ENCODE data around the gene SMIM9.

The SMIM9 gene

GRCh38 chrX:154785716-154786115 lies 48.7 kb downstream of the SMIM9 start:
- Histone ChIP-seq H2AFZ (ENCODE audit: insufficient read depth, low read length, poor library complexity) (no peak overlapping the region), H3K4me1 (ENCODE audit: control insufficient read depth in 1 of 2, insufficient read depth in 2 of 2, low read length in 2 of 2) (peaks cover 0 to 2% of the 10 kb centered on the region in 2 experiments), H3K9ac (ENCODE audit: low read length) (no peak overlapping the region), H2BK5ac (ENCODE audit: low read depth, low read length, poor library complexity) (no peak overlapping the region), H3K18ac (ENCODE audit: low read length) (no peak overlapping the region), H3K27ac (ENCODE audit: low read depth, low read length) (no peak overlapping the region), H3K4ac (ENCODE audit: low read depth, low read length) (no peak overlapping the region), H2BK120ac (ENCODE audit: insufficient read depth, low read length, poor library complexity) (no peak overlapping the region), H3K36me3 (ENCODE audit: control insufficient read depth in 1 of 2, insufficient read depth in 2 of 2, low read length in 2 of 2) (peaks cover 3 to 13% of the 10 kb centered on the region in 2 experiments), H3K4me2 (ENCODE audit: low read length) (no peak overlapping the region), H3K27me3 (ENCODE audit: insufficient read depth, low read length) (no peaks in the 10 kb centered on the region), H3K79me2 (ENCODE audit: control insufficient read depth, insufficient read depth, low read length, poor library complexity) (peaks cover 1% of the 10 kb centered on the region), H4K91ac (ENCODE audit: low read depth, low read length) (no peak overlapping the region), H4K8ac (ENCODE audit: low read depth, low read length) (no peak overlapping the region), H3K79me1 (ENCODE audit: low read length) (no peaks in the 10 kb centered on the region), H3K4me3 (ENCODE audit: low read depth, low read length) (no peak overlapping the region), H3K9me3 (ENCODE audit: insufficient read depth, low read depth, low read length) (no peaks in the 10 kb centered on the region), H4K12ac (ENCODE audit: low read depth, low read length) (no peak overlapping the region), H2BK12ac (ENCODE audit: low read length) (no peak overlapping the region), H3K14ac (ENCODE audit: low read length) (no peak overlapping the region), H3K23ac (ENCODE audit: low read length) (no peak overlapping the region), H2AK5ac (ENCODE audit: low read length) (no peak overlapping the region)
- peak; percentile 54 to 83 for DNase-seq
- no CpG with 5 or more reads among the region's 6 CpGs for WGBS (ENCODE audit: extremely low coverage, insufficient coverage, insufficient read length)

GRCh38 chrX:154784149-154784995 lies 50.1 kb downstream of the SMIM9 start:
- Histone ChIP-seq H4K12ac (ENCODE audit: low read depth, low read length) (no peak overlapping the region), H3K4me1 (ENCODE audit: control insufficient read depth in 1 of 2, insufficient read depth in 2 of 2, low read length in 2 of 2) (peaks cover 0 to 2% of the 10 kb centered on the region in 2 experiments), H3K27me3 (ENCODE audit: insufficient read depth, low read length) (no peaks in the 10 kb centered on the region), H2BK12ac (ENCODE audit: low read length) (no peak overlapping the region), H3K14ac (ENCODE audit: low read length) (no peak overlapping the region), H3K23ac (ENCODE audit: low read length) (no peak overlapping the region), H3K79me2 (ENCODE audit: control insufficient read depth, insufficient read depth, low read length, poor library complexity) (peaks cover 1% of the 10 kb centered on the region), H3K9ac (ENCODE audit: low read length) (no peak overlapping the region), H2AK5ac (ENCODE audit: low read length) (no peak overlapping the region), H3K4ac (ENCODE audit: low read depth, low read length) (no peak overlapping the region), H3K36me3 (ENCODE audit: control insufficient read depth in 1 of 2, insufficient read depth in 2 of 2, low read length in 2 of 2) (peaks cover 5 to 15% of the 10 kb centered on the region in 2 experiments), H3K79me1 (ENCODE audit: low read length) (no peaks in the 10 kb centered on the region), H3K18ac (ENCODE audit: low read length) (no peak overlapping the region), H2AFZ (ENCODE audit: insufficient read depth, low read length, poor library complexity) (no peak overlapping the region), H3K27ac (ENCODE audit: low read depth, low read length) (no peak overlapping the region), H3K9me3 (ENCODE audit: insufficient read depth, low read depth, low read length) (no peaks in the 10 kb centered on the region), H4K91ac (ENCODE audit: low read depth, low read length) (no peak overlapping the region), H3K4me2 (ENCODE audit: low read length) (no peak overlapping the region), H2BK120ac (ENCODE audit: insufficient read depth, low read length, poor library complexity) (no peak overlapping the region), H4K8ac (ENCODE audit: low read depth, low read length) (no peak overlapping the region), H2BK5ac (ENCODE audit: low read depth, low read length, poor library complexity) (no peak overlapping the region), H3K4me3 (ENCODE audit: low read depth, low read length) (no peak overlapping the region)
- DNase-seq = peak in 1 of 2 donors; percentile 60
- no CpG with 5 or more reads among the region's 13 CpGs for WGBS (ENCODE audit: extremely low coverage, insufficient coverage, insufficient read length)

- H3K36me3 ChIP-seq (ENCODE audit: control insufficient read depth in 1 of 2, insufficient read depth in 2 of 2, low read length in 2 of 2) = peaks cover 22 to 27% of the 10 kb centered on the region in 2 experiments
- H3K4me2 ChIP-seq (ENCODE audit: low read length) = no peak overlapping the region
- H2BK120ac ChIP-seq (ENCODE audit: insufficient read depth, low read length, poor library complexity) = no peak overlapping the region
- no peak overlapping the region for H2BK12ac ChIP-seq (ENCODE audit: low read length)
- H4K8ac ChIP-seq (ENCODE audit: low read depth, low read length) = no peak overlapping the region
- H2BK5ac ChIP-seq (ENCODE audit: low read depth, low read length, poor library complexity) = no peak overlapping the region
- no peak overlapping the region for H3K23ac ChIP-seq (ENCODE audit: low read length)
- no peak overlapping the region for H3K9ac ChIP-seq (ENCODE audit: low read length)
- H4K91ac ChIP-seq (ENCODE audit: low read depth, low read length) = no peak overlapping the region
- no peaks in the 10 kb centered on the region for H3K79me1 ChIP-seq (ENCODE audit: low read length)
- no peak overlapping the region for H3K14ac ChIP-seq (ENCODE audit: low read length)
- H3K27ac ChIP-seq (ENCODE audit: low read depth, low read length) = no peak overlapping the region
- no peak overlapping the region for H4K12ac ChIP-seq (ENCODE audit: low read depth, low read length)
- WGBS (ENCODE audit: extremely low coverage, insufficient coverage, insufficient read length) = no CpG with 5 or more reads among the region's 9 CpGs
- DNase-seq = no peak
- no peak overlapping the region for H3K4ac ChIP-seq (ENCODE audit: low read depth, low read length)
- H3K9me3 ChIP-seq (ENCODE audit: insufficient read depth, low read depth, low read length) = no peaks in the 10 kb centered on the region
- H3K4me3 ChIP-seq (ENCODE audit: low read depth, low read length) = no peak overlapping the region
- no peaks in the 10 kb centered on the region for H3K27me3 ChIP-seq (ENCODE audit: insufficient read depth, low read length)
- no peak overlapping the region for H2AK5ac ChIP-seq (ENCODE audit: low read length)
- H2AFZ ChIP-seq (ENCODE audit: insufficient read depth, low read length, poor library complexity) = no peak overlapping the region
- H3K18ac ChIP-seq (ENCODE audit: low read length) = no peak overlapping the region
- peaks cover 1% of the 10 kb centered on the region for H3K79me2 ChIP-seq (ENCODE audit: control insufficient read depth, insufficient read depth, low read length, poor library complexity)
- H3K4me1 ChIP-seq (ENCODE audit: control insufficient read depth in 1 of 2, insufficient read depth in 2 of 2, low read length in 2 of 2) = peaks cover 0 to 2% of the 10 kb centered on the region in 2 experiments
These were observed 53.5 kb downstream of the SMIM9 start for GRCh38 chrX:154780968-154781367.

GRCh38 chrX:154779261-154779660 lies 55.2 kb downstream of the SMIM9 start:
- Histone ChIP-seq H3K14ac (ENCODE audit: low read length) (no peak overlapping the region), H4K8ac (ENCODE audit: low read depth, low read length) (no peak overlapping the region), H3K4me2 (ENCODE audit: low read length) (no peak overlapping the region), H3K79me2 (ENCODE audit: control insufficient read depth, insufficient read depth, low read length, poor library complexity) (no peaks in the 10 kb centered on the region), H3K18ac (ENCODE audit: low read length) (no peak overlapping the region), H3K4me3 (ENCODE audit: low read depth, low read length) (no peak overlapping the region), H3K4ac (ENCODE audit: low read depth, low read length) (no peak overlapping the region), H3K27me3 (ENCODE audit: insufficient read depth, low read length) (no peaks in the 10 kb centered on the region), H3K9me3 (ENCODE audit: insufficient read depth, low read depth, low read length) (no peaks in the 10 kb centered on the region), H2AFZ (ENCODE audit: insufficient read depth, low read length, poor library complexity) (no peak overlapping the region), H3K79me1 (ENCODE audit: low read length) (no peaks in the 10 kb centered on the region), H3K9ac (ENCODE audit: low read length) (no peak overlapping the region), H3K27ac (ENCODE audit: low read depth, low read length) (no peak overlapping the region), H3K36me3 (ENCODE audit: control insufficient read depth in 1 of 2, insufficient read depth in 2 of 2, low read length in 2 of 2) (peaks cover 31 to 39% of the 10 kb centered on the region in 2 experiments), H3K4me1 (ENCODE audit: control insufficient read depth in 1 of 2, insufficient read depth in 2 of 2, low read length in 2 of 2) (no peaks in the 10 kb centered on the region), H2BK120ac (ENCODE audit: insufficient read depth, low read length, poor library complexity) (no peak overlapping the region), H4K12ac (ENCODE audit: low read depth, low read length) (no peak overlapping the region), H3K23ac (ENCODE audit: low read length) (no peak overlapping the region), H2BK5ac (ENCODE audit: low read depth, low read length, poor library complexity) (no peak overlapping the region), H2AK5ac (ENCODE audit: low read length) (no peak overlapping the region), H4K91ac (ENCODE audit: low read depth, low read length) (no peak overlapping the region), H2BK12ac (ENCODE audit: low read length) (no peak overlapping the region)
- no CpG with 5 or more reads among the region's 4 CpGs for WGBS (ENCODE audit: extremely low coverage, insufficient coverage, insufficient read length)
- peak; percentile 67 to 79 for DNase-seq
